ENCODE results near the gene DUSP2.

GRCh38 chr2:96095116-96095636 is 50.1 kb downstream of the DUSP2 start:
- TF ChIP-seq POLR2A (IDR thresholded peaks at IDR 0.05) (no peak), CTCF (IDR thresholded peaks at IDR 0.05) (no peak)
